Measurements from ENCODE around the gene EPHB6.

Gene EPHB6

GRCh38 chr7:142901426-142902259, 46.8 kb downstream of the EPHB6 start:
- DNase-seq, result no peak

- no peak for DNase-seq
Measured at GRCh38 chr7:142904128-142904527, 49.3 kb downstream of the EPHB6 start.

- DNase-seq, result no peak
Measured at GRCh38 chr7:142905759-142906158, 50.9 kb downstream of the EPHB6 start.

GRCh38 chr7:142906643-142907042, 51.8 kb downstream of the EPHB6 start:
- DNase-seq, result no peak

- DNase-seq, result no peak
Measured at GRCh38 chr7:142908290-142908689, 53.4 kb downstream of the EPHB6 start.

- DNase-seq, result no peak
Measured at GRCh38 chr7:142908921-142909890, 54.3 kb downstream of the EPHB6 start.

GRCh38 chr7:142910031-142910433, 55.2 kb downstream of the EPHB6 start:
- no peak for DNase-seq

- no peak for DNase-seq
Measured at GRCh38 chr7:142910481-142910880, 55.6 kb downstream of the EPHB6 start.

GRCh38 chr7:142913051-142913450, 58.2 kb downstream of the EPHB6 start:
- DNase-seq, result no peak

GRCh38 chr7:142913566-142913965, 58.7 kb downstream of the EPHB6 start:
- DNase-seq, result no peak

GRCh38 chr7:142914121-142914520, 59.2 kb downstream of the EPHB6 start:
- DNase-seq, result no peak

GRCh38 chr7:142915315-142915714, 60.4 kb downstream of the EPHB6 start:
- DNase-seq, result no peak

GRCh38 chr7:142916508-142916907, 61.6 kb downstream of the EPHB6 start:
- no peak for DNase-seq

- DNase-seq, result no peak
Measured at GRCh38 chr7:142917447-142917846, 62.6 kb downstream of the EPHB6 start.

- DNase-seq, result no peak
Measured at GRCh38 chr7:142918901-142919300, 64.0 kb downstream of the EPHB6 start.

- DNase-seq, result no peak
Measured at GRCh38 chr7:142919656-142920055, 64.8 kb downstream of the EPHB6 start.

All from activated naive CD4-positive, alpha-beta T cell (primary cell).